HG03442 (cell line): ENCODE results near the gene SLC7A5.
"Not testable (repeated sequence)": the region's sequence is repeated elsewhere in the genome, so short reads cannot be mapped to it uniquely, and the experiment has no call there.

ENCODE experiments used
- ATAC-seq: cut with Tn5 transposase; IDR thresholded peaks from one replicate; pipeline ENCODE4 v1.9.1; 2021; ENCODE audit warnings: mild to moderate bottlenecking, moderate library complexity; ENCODE audit not compliant: unreplicated experiment

The SLC7A5 gene

GRCh38 chr16:87824016-87824990 is 45.0 kb downstream of the SLC7A5 start:
- no peak for ATAC-seq

- no peak for ATAC-seq
These were observed 46.0 kb downstream of the SLC7A5 start for GRCh38 chr16:87823181-87823929.

GRCh38 chr16:87822108-87822970 is 47.0 kb downstream of the SLC7A5 start:
- ATAC-seq = no peak

GRCh38 chr16:87821376-87822107 is 47.8 kb downstream of the SLC7A5 start:
- ATAC-seq = no peak

GRCh38 chr16:87819983-87820382 is 49.3 kb downstream of the SLC7A5 start:
- ATAC-seq = no peak

GRCh38 chr16:87819282-87819681 is 50.0 kb downstream of the SLC7A5 start:
- ATAC-seq = no peak

- ATAC-seq = no peak
These were observed 50.7 kb downstream of the SLC7A5 start for GRCh38 chr16:87818533-87819161.

GRCh38 chr16:87817910-87818309 is 51.4 kb downstream of the SLC7A5 start:
- ATAC-seq = no peak

- not testable (repeated sequence) for ATAC-seq
These were observed 51.9 kb downstream of the SLC7A5 start for GRCh38 chr16:87817370-87817769.

- ATAC-seq = no peak
These were observed 52.7 kb downstream of the SLC7A5 start for GRCh38 chr16:87816507-87817100.

GRCh38 chr16:87815567-87815966 is 53.7 kb downstream of the SLC7A5 start:
- no peak for ATAC-seq

GRCh38 chr16:87812200-87812656 is 57.1 kb downstream of the SLC7A5 start:
- ATAC-seq = no peak

- ATAC-seq = not testable (repeated sequence)
These were observed 57.9 kb downstream of the SLC7A5 start for GRCh38 chr16:87811454-87811853.

- ATAC-seq = peak; percentile 63
These were observed 60.0 kb downstream of the SLC7A5 start for GRCh38 chr16:87809150-87809902.

- no peak for ATAC-seq
These were observed 61.2 kb downstream of the SLC7A5 start for GRCh38 chr16:87808108-87808507.

- ATAC-seq = no peak
These were observed 62.4 kb downstream of the SLC7A5 start for GRCh38 chr16:87806641-87807546.

GRCh38 chr16:87806261-87806640 is 63.1 kb downstream of the SLC7A5 start:
- no peak for ATAC-seq

GRCh38 chr16:87803385-87803784 is 65.9 kb downstream of the SLC7A5 start:
- no peak for ATAC-seq
